ENCODE measurements around the gene BIN2.

- TF ChIP-seq POLR2A (IDR thresholded peaks at IDR 0.05): no peak
- TF ChIP-seq POLR2AphosphoS5 (IDR thresholded peaks at IDR 0.05): no peak
These were observed 28.0 kb upstream of the BIN2 start for GRCh38 chr12:51351913-51352532.
